K562 (cell line): ENCODE data around the gene ANAPC16. TPM values are rescaled to one million over a fixed set of nuclear protein-coding genes. Genes with fewer than 3 reads are reported as not detected.
A peak's percentile ranks its signal among the peaks of the same experiment; 100 is the strongest.

Source experiments
- FOXJ2 ChIP-seq: fragments of 200-800 bp; sonication (Bioruptor generic); IDR thresholded peaks from 2 replicates; pipeline ENCODE4 v1.6.1; 2016; ENCODE audit warnings: missing genetic modification characterization, missing compliant biosample characterization
- HNRNPLL ChIP-seq: fragments of 200-400 bp; formaldehyde crosslinking; IDR thresholded peaks from 2 replicates; pipeline ENCODE4 v1.6.1; 2017; ENCODE audit warnings: low read length, low read depth, mild to moderate bottlenecking; ENCODE audit not compliant: poor library complexity, severe bottlenecking
- NR2F6 ChIP-seq: fragments of 450-650 bp; formaldehyde crosslinking; IDR thresholded peaks from 2 replicates; pipeline ENCODE4 v1.4.0; 2020; ENCODE audit warnings: mild to moderate bottlenecking
- PML ChIP-seq: IDR thresholded peaks from 2 replicates; pipeline ENCODE4 v1.6.1; 2012; ENCODE audit warnings: low read length, inconsistent platforms
- POLR2AphosphoS5 ChIP-seq: IDR thresholded peaks from 2 replicates; pipeline ENCODE4 v1.6.1; 2011; ENCODE audit warnings: mild to moderate bottlenecking, low read depth, low read length, moderate library complexity; ENCODE audit not compliant: control insufficient read depth, insufficient read depth
- SMAD2 ChIP-seq: fragments of 150-350 bp; IDR thresholded peaks from 2 replicates; pipeline ENCODE4 v1.6.1; 2014; ENCODE audit warnings: low read depth, mild to moderate bottlenecking, low read length
- SRSF7 ChIP-seq: fragments of 200-400 bp; formaldehyde crosslinking; optimal IDR thresholded peaks from 2 replicates; pipeline ENCODE3; 2017; ENCODE audit warnings: mild to moderate bottlenecking, low read depth, low read length
- TCF3 ChIP-seq: sonication (generic); formaldehyde crosslinking; IDR thresholded peaks from 2 replicates; pipeline ENCODE4 v1.4.0; 2020; ENCODE audit warnings: mild to moderate bottlenecking, missing genetic modification reagents
- TCF7 ChIP-seq: sonication (generic); IDR thresholded peaks from 2 replicates; pipeline ENCODE4 v1.6.1; 2016; ENCODE audit warnings: antibody characterized with exemption, borderline replicate concordance
- TEAD2 ChIP-seq: fragments of 450-650 bp; IDR thresholded peaks from 2 replicates; pipeline ENCODE4 v1.6.1; 2016; ENCODE audit warnings: missing genetic modification characterization, control low read depth, missing compliant biosample characterization
- TGIF2 ChIP-seq: sonication (generic); formaldehyde crosslinking; IDR thresholded peaks from 2 replicates; pipeline ENCODE4 v1.8.1; 2022; ENCODE audit warnings: mild to moderate bottlenecking, missing genetic modification reagents, moderate library complexity
- ZNF121 ChIP-seq: sonication (generic); formaldehyde crosslinking; conservative IDR thresholded peaks from 2 replicates; pipeline ENCODE4 v1.8.0; 2022; ENCODE audit warnings: missing genetic modification reagents
- ZNF644 ChIP-seq: fragments of 200-800 bp; sonication (Bioruptor generic); IDR thresholded peaks from 2 replicates; pipeline ENCODE4 v1.6.1; 2016; ENCODE audit warnings: low read depth, missing genetic modification characterization, missing compliant biosample characterization
- polyA plus RNA-seq, 8 experiments: library from polyadenylated mRNA; depleted of rRNA in 4 of 8; stranded (reverse) in 5 of 8; unstranded in 3 of 8; fragments of >200 nt; fragmentation: Nextera tagmentation in 2 of 8; fragmentation: Illumina TruSeq in 1 of 8; extraction: Ambion mirVana in 2 of 8; extraction: Trizol in 1 of 8; gene quantifications; 2 replicates each; pipeline versions ENCODE4 v1.2.1 to v1.2.3, GENCODE V29; 2011 to 2014; ENCODE audit warnings: inconsistent platforms in 1 of 8, missing spikeins in 1 of 8
- total RNA-seq, 7 experiments: library from RNA; depleted of rRNA in 6 of 7; stranded (reverse); fragments of >200 nt in 6 of 7; fragmentation: Illumina TruSeq in 2 of 7; extraction: Trizol in 2 of 7; gene quantifications; 2 replicates each; pipeline versions ENCODE4 v1.2.1 to v1.2.3, GENCODE V29; 2011 to 2021; ENCODE audit warnings: low replicate concordance in 1 of 7
- TF ChIP-seq, protein P1 (sequence below): fragments of 450-650 bp; IDR thresholded peaks from 2 replicates; pipeline ENCODE4 v1.6.1; 2016; ENCODE audit warnings: low read depth
- TF ChIP-seq, protein P2 (sequence below): fragments of 250-450 bp; sonication (Bioruptor Pico); IDR thresholded peaks from 2 replicates; pipeline ENCODE4 v1.8.0; 2022; ENCODE audit warnings: moderate library complexity, mild to moderate bottlenecking, inconsistent platforms

Gene ANAPC16
- total and polyA plus RNA-seq, 9 of the 15 experiments (the other 6 are each of a cell fraction or from before 2014, with no cell fraction given): 42.6 to 208 (median 108) TPM

DNA sequence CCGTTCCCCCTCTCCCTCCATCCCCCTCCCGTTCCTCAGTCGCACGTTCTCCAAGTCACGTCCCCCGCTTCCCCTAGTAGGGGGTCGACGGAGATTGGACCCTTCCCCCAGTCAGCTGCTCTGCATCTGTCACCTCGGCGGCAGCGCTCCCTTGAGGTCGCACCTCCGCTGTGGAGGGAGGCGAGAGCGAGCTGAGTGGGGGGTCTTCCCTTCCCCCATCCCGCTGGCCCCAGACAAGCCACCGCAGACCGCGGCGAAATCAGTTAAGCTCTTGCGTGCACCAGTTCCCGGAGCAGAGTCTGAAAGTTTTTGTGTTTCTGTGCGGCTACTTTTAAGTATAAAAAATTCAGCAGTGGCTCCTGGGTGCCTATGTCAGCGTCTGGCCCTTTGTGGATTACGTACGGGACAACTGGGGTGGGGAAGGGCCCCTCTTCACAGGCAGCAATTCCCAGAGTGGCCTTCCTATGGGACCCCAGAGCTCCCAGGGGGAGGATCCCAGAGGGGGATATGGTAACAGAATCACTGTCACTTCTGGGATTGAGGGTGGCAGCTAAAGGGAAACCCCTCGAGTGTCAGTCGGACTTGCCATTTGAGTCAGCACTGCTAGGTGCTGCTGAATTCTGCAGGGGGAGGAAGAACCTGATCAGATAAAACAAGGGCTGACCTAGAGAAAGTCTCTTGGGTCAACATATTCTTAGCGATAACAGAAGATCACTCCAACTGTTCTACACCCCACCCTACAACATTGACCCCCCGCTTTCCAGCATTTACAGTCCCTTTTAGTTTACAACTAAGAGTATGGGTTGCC is 45.4 kb downstream of the ANAPC16 start (continued):
- TF ChIP-seq, protein P1, sequence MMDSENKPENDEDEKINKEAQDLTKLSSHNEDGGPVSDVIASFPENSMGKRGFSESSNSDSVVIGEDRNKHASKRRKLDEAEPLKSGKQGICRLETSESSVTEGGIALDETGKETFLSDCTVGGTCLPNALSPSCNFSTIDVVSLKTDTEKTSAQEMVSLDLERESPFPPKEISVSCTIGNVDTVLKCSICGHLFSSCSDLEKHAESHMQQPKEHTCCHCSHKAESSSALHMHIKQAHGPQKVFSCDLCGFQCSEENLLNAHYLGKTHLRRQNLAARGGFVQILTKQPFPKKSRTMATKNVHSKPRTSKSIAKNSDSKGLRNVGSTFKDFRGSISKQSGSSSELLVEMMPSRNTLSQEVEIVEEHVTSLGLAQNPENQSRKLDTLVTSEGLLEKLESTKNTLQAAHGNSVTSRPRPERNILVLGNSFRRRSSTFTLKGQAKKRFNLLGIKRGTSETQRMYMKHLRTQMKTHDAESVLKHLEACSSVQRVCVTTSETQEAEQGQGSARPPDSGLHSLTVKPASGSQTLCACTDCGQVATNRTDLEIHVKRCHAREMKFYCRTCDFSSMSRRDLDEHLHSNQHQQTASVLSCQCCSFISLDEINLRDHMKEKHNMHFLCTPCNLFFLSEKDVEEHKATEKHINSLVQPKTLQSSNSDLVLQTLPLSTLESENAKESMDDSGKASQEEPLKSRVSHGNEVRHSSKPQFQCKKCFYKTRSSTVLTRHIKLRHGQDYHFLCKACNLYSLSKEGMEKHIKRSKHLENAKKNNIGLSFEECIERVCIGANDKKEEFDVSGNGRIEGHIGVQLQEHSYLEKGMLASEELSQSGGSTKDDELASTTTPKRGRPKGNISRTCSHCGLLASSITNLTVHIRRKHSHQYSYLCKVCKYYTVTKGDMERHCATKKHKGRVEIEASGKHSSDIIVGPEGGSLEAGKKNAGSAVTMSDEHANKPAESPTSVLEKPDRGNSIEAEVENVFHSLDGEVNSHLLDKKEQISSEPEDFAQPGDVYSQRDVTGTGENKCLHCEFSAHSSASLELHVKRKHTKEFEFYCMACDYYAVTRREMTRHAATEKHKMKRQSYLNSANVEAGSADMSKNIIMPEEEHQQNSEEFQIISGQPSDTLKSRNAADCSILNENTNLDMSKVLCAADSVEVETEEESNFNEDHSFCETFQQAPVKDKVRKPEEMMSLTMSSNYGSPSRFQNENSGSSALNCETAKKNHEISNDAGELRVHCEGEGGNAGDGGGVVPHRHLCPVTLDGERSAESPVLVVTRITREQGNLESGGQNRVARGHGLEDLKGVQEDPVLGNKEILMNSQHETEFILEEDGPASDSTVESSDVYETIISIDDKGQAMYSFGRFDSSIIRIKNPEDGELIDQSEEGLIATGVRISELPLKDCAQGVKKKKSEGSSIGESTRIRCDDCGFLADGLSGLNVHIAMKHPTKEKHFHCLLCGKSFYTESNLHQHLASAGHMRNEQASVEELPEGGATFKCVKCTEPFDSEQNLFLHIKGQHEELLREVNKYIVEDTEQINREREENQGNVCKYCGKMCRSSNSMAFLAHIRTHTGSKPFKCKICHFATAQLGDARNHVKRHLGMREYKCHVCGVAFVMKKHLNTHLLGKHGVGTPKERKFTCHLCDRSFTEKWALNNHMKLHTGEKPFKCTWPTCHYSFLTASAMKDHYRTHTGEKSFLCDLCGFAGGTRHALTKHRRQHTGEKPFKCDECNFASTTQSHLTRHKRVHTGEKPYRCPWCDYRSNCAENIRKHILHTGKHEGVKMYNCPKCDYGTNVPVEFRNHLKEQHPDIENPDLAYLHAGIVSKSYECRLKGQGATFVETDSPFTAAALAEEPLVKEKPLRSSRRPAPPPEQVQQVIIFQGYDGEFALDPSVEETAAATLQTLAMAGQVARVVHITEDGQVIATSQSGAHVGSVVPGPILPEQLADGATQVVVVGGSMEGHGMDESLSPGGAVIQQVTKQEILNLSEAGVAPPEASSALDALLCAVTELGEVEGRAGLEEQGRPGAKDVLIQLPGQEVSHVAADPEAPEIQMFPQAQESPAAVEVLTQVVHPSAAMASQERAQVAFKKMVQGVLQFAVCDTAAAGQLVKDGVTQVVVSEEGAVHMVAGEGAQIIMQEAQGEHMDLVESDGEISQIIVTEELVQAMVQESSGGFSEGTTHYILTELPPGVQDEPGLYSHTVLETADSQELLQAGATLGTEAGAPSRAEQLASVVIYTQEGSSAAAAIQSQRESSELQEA: no peak
- no peak for TF ChIP-seq ZNF644 (tag)
- TF ChIP-seq TCF3 (CRISPR knock-in tag): no peak; the same call in 1 of the 2 replicates
- no peak for TF ChIP-seq ZNF121 (CRISPR knock-in tag)
- TF ChIP-seq, protein P2, sequence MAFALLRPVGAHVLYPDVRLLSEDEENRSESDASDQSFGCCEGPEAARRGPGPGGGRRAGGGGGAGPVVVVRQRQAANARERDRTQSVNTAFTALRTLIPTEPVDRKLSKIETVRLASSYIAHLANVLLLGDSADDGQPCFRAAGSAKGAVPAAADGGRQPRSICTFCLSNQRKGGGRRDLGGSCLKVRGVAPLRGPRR (CRISPR knock-in tag): 0 out of 2 replicates have a peak, but pooled peaks have one; percentile 5
- TF ChIP-seq SRSF7: no peak
- TF ChIP-seq NR2F6: 0 out of 2 replicates have a peak, but pooled peaks have one; percentile 68
- TF ChIP-seq TCF7: no peak
- no peak for TF ChIP-seq TEAD2
- no peak for TF ChIP-seq TGIF2 (CRISPR knock-in tag)
- TF ChIP-seq FOXJ2: no peak
- TF ChIP-seq SMAD2: no peak
- no peak for TF ChIP-seq HNRNPLL
- TF ChIP-seq POLR2AphosphoS5: no peak; the same call in 1 of the 2 replicates
- TF ChIP-seq PML: 0 out of 2 replicates have a peak, but pooled peaks have one; percentile 45
